ENCODE measurements around the gene ACYP2.
"Not testable (repeated sequence)": the region's sequence is repeated elsewhere in the genome, so short reads cannot be mapped to it uniquely, and the experiment has no call there.

DNA sequence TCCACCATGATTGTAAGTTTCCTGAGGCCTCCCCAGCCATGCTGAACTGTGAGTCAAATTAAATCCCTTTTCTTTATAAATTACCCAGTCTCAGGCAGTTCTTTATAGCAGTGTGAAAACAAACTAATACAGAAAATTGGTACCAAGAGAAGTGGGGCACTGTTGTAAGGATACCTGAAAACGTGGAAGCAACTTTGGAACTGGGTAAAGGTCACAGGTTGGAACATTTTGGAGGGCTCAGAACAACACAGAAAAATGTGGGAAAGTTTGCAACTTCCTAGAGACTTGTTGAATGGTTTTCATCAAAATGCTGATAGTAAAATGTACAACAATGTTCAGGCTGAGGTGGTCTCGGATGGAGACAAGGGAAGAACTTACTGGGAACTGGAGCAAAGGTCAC is 209.1 kb downstream of the ACYP2 start:
- TF ChIP-seq, protein P1, sequence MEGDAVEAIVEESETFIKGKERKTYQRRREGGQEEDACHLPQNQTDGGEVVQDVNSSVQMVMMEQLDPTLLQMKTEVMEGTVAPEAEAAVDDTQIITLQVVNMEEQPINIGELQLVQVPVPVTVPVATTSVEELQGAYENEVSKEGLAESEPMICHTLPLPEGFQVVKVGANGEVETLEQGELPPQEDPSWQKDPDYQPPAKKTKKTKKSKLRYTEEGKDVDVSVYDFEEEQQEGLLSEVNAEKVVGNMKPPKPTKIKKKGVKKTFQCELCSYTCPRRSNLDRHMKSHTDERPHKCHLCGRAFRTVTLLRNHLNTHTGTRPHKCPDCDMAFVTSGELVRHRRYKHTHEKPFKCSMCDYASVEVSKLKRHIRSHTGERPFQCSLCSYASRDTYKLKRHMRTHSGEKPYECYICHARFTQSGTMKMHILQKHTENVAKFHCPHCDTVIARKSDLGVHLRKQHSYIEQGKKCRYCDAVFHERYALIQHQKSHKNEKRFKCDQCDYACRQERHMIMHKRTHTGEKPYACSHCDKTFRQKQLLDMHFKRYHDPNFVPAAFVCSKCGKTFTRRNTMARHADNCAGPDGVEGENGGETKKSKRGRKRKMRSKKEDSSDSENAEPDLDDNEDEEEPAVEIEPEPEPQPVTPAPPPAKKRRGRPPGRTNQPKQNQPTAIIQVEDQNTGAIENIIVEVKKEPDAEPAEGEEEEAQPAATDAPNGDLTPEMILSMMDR (IDR thresholded peaks at IDR 0.05), result not testable (repeated sequence)
- not testable (repeated sequence) for TF ChIP-seq POLR2AphosphoS5, POLR2A (IDR thresholded peaks at IDR 0.05)
